ENCODE measurements around the gene CLEC11A.

Gene CLEC11A

GRCh38 chr19:50703915-50704796, 19.0 kb upstream of the CLEC11A start:
- DNase-seq (ENCODE audit: low read depth, low spot score), result peak; percentile 63

- DNase-seq (ENCODE audit: low read depth, low spot score), result peak; percentile 81
These were observed 17.6 kb upstream of the CLEC11A start for GRCh38 chr19:50705422-50706019.

- DNase-seq (ENCODE audit: low read depth, low spot score), result no peak
These were observed 16.8 kb upstream of the CLEC11A start for GRCh38 chr19:50706387-50706786.

- no peak for DNase-seq (ENCODE audit: low read depth, low spot score)
These were observed 14.8 kb upstream of the CLEC11A start for GRCh38 chr19:50708179-50708879.

- no peak for DNase-seq (ENCODE audit: low read depth, low spot score)
These were observed 13.1 kb upstream of the CLEC11A start for GRCh38 chr19:50710094-50710493.

- DNase-seq (ENCODE audit: low read depth, low spot score), result no peak
These were observed 12.6 kb upstream of the CLEC11A start for GRCh38 chr19:50710612-50711011.

GRCh38 chr19:50711196-50711595, 12.0 kb upstream of the CLEC11A start:
- no peak for DNase-seq (ENCODE audit: low read depth, low spot score)

GRCh38 chr19:50711805-50712204, 11.4 kb upstream of the CLEC11A start:
- no peak for DNase-seq (ENCODE audit: low read depth, low spot score)

- no peak for DNase-seq (ENCODE audit: low read depth, low spot score)
These were observed 10.3 kb upstream of the CLEC11A start for GRCh38 chr19:50712833-50713232.

- no peak for DNase-seq (ENCODE audit: low read depth, low spot score)
These were observed 9.5 kb upstream of the CLEC11A start for GRCh38 chr19:50713556-50714236.

GRCh38 chr19:50716178-50717025, 6.8 kb upstream of the CLEC11A start:
- no peak for DNase-seq (ENCODE audit: low read depth, low spot score)

- DNase-seq (ENCODE audit: low read depth, low spot score), result no peak
These were observed 6.0 kb upstream of the CLEC11A start for GRCh38 chr19:50717026-50717723.

GRCh38 chr19:50717891-50718254, 5.3 kb upstream of the CLEC11A start:
- no peak for DNase-seq (ENCODE audit: low read depth, low spot score)

GRCh38 chr19:50718255-50719118, 4.7 kb upstream of the CLEC11A start:
- no peak for DNase-seq (ENCODE audit: low read depth, low spot score)

- DNase-seq (ENCODE audit: low read depth, low spot score), result no peak
These were observed 4.1 kb upstream of the CLEC11A start for GRCh38 chr19:50719119-50719435.

GRCh38 chr19:50719566-50719965, 3.6 kb upstream of the CLEC11A start, which contains the start of gene SHANK1:
Gene SHANK1, minus strand, starts transcription at chr19:50719802. Its CDS starts 2,883 bp downstream, at chr19:50716919.
- DNase-seq (ENCODE audit: low read depth, low spot score), result no peak

GRCh38 chr19:50720181-50720920, 2.8 kb upstream of the CLEC11A start:
- DNase-seq (ENCODE audit: low read depth, low spot score), result no peak

GRCh38 chr19:50720921-50721381, 2.2 kb upstream of the CLEC11A start:
- DNase-seq (ENCODE audit: low read depth, low spot score), result no peak
